DOHH2 (cell line): Measurements from ENCODE around the gene HIVEP3.

ENCODE experiments used
- EZH2phosphoT487 ChIP-seq: fragments of 200-600 bp; sonication (generic); IDR thresholded peaks from 2 replicates; pipeline ENCODE4 v1.6.1; 2017; ENCODE audit warnings: borderline replicate concordance, mild to moderate bottlenecking, antibody characterized with exemption, low read length, moderate library complexity, mixed read lengths
- TF ChIP-seq, protein P1 (sequence below): fragments of 200-600 bp; sonication (generic); IDR thresholded peaks from one replicate; pipeline ENCODE4 v1.5.1; 2014; ENCODE audit warnings: antibody characterized with exemption, mild to moderate bottlenecking, low read depth, low read length; ENCODE audit not compliant: poor library complexity, severe bottlenecking

DNA sequence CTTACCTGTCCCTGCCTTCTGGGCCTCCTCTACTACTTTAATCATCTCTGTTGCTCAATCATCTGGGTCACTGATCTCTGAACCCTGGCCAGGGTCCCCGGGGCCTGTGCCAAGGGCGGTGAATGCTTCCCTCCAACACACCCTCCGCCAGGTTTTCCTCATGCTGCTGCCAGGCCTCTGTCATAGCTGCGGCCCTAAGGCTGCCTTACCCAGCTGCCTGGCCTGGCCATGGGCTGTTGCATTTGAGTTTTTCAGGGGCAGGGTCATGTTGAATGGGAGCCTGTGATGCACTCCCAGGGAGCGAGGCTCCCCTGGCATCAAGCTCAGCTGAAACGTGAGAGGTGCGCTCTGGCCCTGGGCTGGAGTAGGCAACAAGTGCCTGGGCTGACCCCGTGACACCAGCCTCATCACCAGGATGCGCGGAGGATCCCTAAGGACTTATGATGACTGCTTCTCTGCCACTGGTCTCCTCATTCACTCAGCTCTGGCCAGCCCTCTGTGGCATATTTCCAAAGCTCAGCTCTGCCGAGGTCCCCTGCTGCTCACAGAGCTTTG, 441.8 kb downstream of the HIVEP3 start:
- TF ChIP-seq, protein P1, sequence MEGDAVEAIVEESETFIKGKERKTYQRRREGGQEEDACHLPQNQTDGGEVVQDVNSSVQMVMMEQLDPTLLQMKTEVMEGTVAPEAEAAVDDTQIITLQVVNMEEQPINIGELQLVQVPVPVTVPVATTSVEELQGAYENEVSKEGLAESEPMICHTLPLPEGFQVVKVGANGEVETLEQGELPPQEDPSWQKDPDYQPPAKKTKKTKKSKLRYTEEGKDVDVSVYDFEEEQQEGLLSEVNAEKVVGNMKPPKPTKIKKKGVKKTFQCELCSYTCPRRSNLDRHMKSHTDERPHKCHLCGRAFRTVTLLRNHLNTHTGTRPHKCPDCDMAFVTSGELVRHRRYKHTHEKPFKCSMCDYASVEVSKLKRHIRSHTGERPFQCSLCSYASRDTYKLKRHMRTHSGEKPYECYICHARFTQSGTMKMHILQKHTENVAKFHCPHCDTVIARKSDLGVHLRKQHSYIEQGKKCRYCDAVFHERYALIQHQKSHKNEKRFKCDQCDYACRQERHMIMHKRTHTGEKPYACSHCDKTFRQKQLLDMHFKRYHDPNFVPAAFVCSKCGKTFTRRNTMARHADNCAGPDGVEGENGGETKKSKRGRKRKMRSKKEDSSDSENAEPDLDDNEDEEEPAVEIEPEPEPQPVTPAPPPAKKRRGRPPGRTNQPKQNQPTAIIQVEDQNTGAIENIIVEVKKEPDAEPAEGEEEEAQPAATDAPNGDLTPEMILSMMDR, result no peak
- no peak for TF ChIP-seq EZH2phosphoT487
